ENCODE measurements around the gene RNASEL.

GRCh38 chr1:182596934-182597333 is 7.9 kb upstream of the RNASEL start:
- TF ChIP-seq POLR2AphosphoS5 (IDR thresholded peaks at IDR 0.05; ENCODE audit: low read depth, low read length) (no peak), CTCF (IDR thresholded peaks at IDR 0.05) (no peak), REST (IDR thresholded peaks at IDR 0.05; ENCODE audit: insufficient read depth in 1 of 2, low read depth in 2 of 2, low read length in 1 of 2) (no peak), SIN3A (IDR thresholded peaks at IDR 0.05; ENCODE audit: borderline replicate concordance, insufficient read depth, low read depth, low read length) (no peak), TCF7L2 (IDR thresholded peaks at IDR 0.05; ENCODE audit: low read depth, low read length) (no peak)

Measured in Panc1 (cell line).